ENCODE results near the gene RNU2-63P. TPM values are rescaled to one million over a fixed set of nuclear protein-coding genes. Genes with fewer than 3 reads are reported as not detected.

RNU2-63P gene
- total RNA-seq, 6 experiments from 2014 or later: 12.9 to 24.5 (median 19.1) TPM

DNA sequence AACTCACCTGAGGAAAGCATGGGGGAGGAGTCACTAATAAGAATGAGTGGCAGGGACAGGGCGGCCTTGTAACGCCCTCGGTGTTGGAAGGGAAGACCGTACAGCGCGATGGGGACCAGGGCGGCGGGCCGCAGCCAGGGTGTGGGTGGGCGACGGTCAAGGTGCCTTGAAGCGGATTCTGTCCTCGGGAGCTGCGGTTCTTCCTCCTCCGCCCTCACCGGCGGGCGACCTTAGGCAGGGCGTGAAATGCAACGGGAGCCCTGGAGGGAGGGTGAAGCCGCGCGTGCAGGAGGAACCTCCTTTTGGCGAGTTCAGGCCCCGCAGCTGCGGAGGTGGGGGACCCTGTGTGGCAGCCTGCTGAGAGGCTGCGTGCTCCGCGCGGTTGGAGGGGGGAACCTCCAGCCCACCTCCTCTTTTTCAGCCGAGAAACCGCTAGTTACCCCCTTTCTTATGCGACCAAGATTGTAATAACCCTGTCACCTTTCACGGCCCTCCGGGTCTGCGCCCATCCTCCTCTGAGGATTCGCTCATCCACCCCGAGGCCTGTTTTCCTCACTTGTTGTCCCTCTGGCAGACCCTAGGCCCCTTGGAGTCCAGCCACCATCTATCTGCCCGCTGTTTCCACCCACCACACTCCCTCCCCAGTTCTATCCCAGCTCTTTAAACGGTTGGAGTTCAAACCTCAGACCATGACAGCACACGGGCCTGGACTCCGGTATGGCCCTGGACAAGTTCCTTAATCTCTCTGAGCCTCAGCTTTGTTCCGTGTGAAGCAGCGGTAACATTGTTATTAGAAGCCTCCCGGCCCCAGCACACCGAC lies 823 bp upstream of the RNU2-63P start:
- DNase-seq: no peak
- TF ChIP-seq, protein P1, sequence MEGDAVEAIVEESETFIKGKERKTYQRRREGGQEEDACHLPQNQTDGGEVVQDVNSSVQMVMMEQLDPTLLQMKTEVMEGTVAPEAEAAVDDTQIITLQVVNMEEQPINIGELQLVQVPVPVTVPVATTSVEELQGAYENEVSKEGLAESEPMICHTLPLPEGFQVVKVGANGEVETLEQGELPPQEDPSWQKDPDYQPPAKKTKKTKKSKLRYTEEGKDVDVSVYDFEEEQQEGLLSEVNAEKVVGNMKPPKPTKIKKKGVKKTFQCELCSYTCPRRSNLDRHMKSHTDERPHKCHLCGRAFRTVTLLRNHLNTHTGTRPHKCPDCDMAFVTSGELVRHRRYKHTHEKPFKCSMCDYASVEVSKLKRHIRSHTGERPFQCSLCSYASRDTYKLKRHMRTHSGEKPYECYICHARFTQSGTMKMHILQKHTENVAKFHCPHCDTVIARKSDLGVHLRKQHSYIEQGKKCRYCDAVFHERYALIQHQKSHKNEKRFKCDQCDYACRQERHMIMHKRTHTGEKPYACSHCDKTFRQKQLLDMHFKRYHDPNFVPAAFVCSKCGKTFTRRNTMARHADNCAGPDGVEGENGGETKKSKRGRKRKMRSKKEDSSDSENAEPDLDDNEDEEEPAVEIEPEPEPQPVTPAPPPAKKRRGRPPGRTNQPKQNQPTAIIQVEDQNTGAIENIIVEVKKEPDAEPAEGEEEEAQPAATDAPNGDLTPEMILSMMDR (IDR thresholded peaks at IDR 0.05): no peak
- Mint-ChIP-seq H3K36me3 (ENCODE audit: low read depth) (no peaks in the 10 kb centered on the region), H3K4me3 (peak overlapping the region; percentile 93), H3K27ac (peak overlapping the region; percentile 99), H3K27me3 (ENCODE audit: insufficient read depth) (peaks cover 9% of the 10 kb centered on the region), H3K9me3 (no peaks in the 10 kb centered on the region), H3K4me1 (ENCODE audit: low read depth) (peaks cover 18% of the 10 kb centered on the region)

DNA sequence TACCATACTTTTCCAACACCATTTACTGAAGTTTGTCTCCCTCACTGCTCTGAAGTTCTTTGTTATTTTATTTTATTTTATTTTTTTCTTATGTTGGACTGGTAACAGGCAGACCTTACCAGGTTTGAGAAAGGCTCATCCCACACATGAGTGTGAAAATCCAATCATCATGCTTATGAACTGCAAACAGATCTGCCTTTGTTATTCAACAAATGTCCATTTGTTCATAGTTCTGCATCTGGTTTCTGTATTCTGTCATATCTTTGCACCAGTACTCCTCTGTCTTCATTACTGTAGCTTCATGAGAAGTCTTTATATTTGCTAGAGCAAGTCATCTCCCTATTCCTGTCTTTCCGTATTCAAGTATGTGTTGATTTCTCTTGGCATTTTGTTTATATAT lies 5.3 kb downstream of the RNU2-63P start:
- TF ChIP-seq, protein P1 (IDR thresholded peaks at IDR 0.05): no peak
- H3K4me3 Mint-ChIP-seq: no peak overlapping the region
- no peaks in the 10 kb centered on the region for H3K9me3 Mint-ChIP-seq
- peaks cover 11% of the 10 kb centered on the region for H3K27me3 Mint-ChIP-seq (ENCODE audit: insufficient read depth)
- H3K27ac Mint-ChIP-seq: no peak overlapping the region
- H3K4me1 Mint-ChIP-seq (ENCODE audit: low read depth): peaks cover 3% of the 10 kb centered on the region; the same call in 1 of the 2 replicates
- no peaks in the 10 kb centered on the region for H3K36me3 Mint-ChIP-seq (ENCODE audit: low read depth)
- DNase-seq: no peak

DNA sequence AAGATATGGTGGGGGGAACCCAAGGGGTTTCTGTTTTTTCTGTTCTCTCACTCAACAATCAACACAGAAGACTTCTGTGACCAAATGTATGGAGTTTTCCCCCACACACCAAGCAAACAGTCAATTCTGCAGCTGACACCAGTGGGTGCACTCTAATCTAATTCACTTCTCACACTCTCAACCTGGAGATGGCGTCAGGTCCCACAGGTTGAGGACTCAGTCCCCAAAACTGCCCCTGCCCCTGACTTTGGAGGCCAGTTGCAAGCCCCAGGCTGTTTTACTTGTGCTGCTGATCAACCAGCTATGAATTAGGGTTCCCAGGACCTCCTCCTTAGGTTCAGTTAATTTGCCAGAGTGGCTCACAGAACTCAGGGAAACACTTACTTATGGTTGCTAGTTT lies 6.2 kb downstream of the RNU2-63P start:
- DNase-seq: no peak
- Mint-ChIP-seq H3K4me1 (ENCODE audit: low read depth) (no peaks in the 10 kb centered on the region), H3K9me3 (no peaks in the 10 kb centered on the region), H3K27me3 (ENCODE audit: insufficient read depth) (peaks cover 11% of the 10 kb centered on the region), H3K36me3 (ENCODE audit: low read depth) (no peaks in the 10 kb centered on the region), H3K27ac (no peak overlapping the region), H3K4me3 (no peak overlapping the region)
- TF ChIP-seq, protein P1 (IDR thresholded peaks at IDR 0.05): no peak

DNA sequence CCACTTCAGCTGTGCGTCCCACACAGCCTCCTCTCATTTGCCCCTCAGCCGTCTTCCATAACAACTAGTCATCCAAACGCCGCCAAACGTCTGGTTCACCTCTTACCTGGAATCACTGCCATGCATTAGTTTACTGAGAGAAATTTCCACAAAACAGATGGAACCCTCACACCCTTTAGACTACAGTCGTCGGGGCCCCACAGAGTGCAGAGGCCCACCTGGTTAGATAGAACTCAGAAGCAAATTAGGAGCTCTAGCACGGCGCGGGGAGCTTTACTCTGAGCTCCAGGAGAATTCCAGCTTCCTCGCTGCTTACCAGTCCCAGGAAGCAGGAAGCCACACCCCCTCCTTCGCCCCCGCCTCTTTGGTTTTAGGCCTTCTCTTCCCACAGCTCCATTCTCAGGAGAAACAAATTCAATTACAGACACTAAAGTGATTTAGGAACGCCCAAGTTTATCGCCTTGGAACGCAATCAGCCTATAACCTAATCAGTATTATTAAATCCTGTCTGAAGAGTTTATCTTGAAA lies 9.4 kb downstream of the RNU2-63P start:
- no peaks in the 10 kb centered on the region for H3K9me3 Mint-ChIP-seq
- no peak for DNase-seq
- no peaks in the 10 kb centered on the region; the same call in 1 of the 2 replicates for H3K4me1 Mint-ChIP-seq (ENCODE audit: low read depth)
- peaks cover 11% of the 10 kb centered on the region for H3K27me3 Mint-ChIP-seq (ENCODE audit: insufficient read depth)
- H3K27ac Mint-ChIP-seq: no peak overlapping the region
- H3K4me3 Mint-ChIP-seq: no peak overlapping the region
- TF ChIP-seq, protein P1 (IDR thresholded peaks at IDR 0.05): no peak
- H3K36me3 Mint-ChIP-seq (ENCODE audit: low read depth): no peaks in the 10 kb centered on the region

DNA sequence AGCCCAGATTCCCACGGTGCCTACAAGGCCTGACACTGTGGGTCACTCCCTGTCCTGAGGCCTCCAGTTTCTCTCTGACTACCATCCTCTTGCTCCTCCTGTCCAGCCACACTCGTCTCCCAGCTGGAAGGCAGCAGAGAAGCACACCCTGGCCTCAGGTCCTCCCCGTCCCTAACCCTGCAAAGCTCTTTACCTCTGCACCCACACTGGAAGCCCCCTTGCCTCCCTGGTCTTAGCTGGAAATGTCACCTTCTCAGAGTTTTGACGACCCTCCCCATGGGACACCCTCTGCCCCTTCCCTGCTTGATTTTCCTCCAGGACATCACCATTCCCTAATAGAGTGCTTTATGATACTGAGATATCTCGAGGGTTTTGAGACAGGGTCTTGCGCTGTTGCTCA lies 10.6 kb downstream of the RNU2-63P start:
- TF ChIP-seq, protein P1 (IDR thresholded peaks at IDR 0.05): no peak
- H3K27me3 Mint-ChIP-seq (ENCODE audit: insufficient read depth): peaks cover 10% of the 10 kb centered on the region
- no peak overlapping the region for H3K27ac Mint-ChIP-seq
- no peak overlapping the region for H3K4me3 Mint-ChIP-seq
- peaks cover 5% of the 10 kb centered on the region for H3K4me1 Mint-ChIP-seq (ENCODE audit: low read depth)
- no peaks in the 10 kb centered on the region for H3K36me3 Mint-ChIP-seq (ENCODE audit: low read depth)
- no peaks in the 10 kb centered on the region for H3K9me3 Mint-ChIP-seq
- no peak for DNase-seq

Data from HFFc6 (cell line).